Measurements from ENCODE around the gene XPO5.

GRCh38 chr6:43472515-43472914 lies 103.3 kb downstream of the XPO5 start:
- no peak for TF ChIP-seq CTCF (IDR thresholded peaks at IDR 0.05)
- no peak for TF ChIP-seq POLR2A (IDR thresholded peaks at IDR 0.05)

All from right lobe of liver (tissue), 4 donors.